ENCODE measurements around the gene TPCN1.

- TF ChIP-seq POLR2AphosphoS5 (IDR thresholded peaks at IDR 0.05; ENCODE audit: borderline replicate concordance, low read depth, low read length): no peak
- no peak for TF ChIP-seq EZH2 (IDR thresholded peaks at IDR 0.05)
- TF ChIP-seq FOXP2 (optimal IDR thresholded peaks at IDR 0.05; ENCODE audit: control extremely low read depth, extremely low read length, insufficient read depth): no peak
Observed at GRCh38 chr12:113179023-113179422, 42.2 kb upstream of the TPCN1 start.
